GM19240 (cell line): ENCODE data around the gene KDM3B.

ENCODE experiments used
- DNase-seq: peaks from one replicate; pipeline ENCODE4 v3.0.0; 2011; ENCODE audit warnings: low spot score; ENCODE audit not compliant: insufficient read length

Gene KDM3B

DNA sequence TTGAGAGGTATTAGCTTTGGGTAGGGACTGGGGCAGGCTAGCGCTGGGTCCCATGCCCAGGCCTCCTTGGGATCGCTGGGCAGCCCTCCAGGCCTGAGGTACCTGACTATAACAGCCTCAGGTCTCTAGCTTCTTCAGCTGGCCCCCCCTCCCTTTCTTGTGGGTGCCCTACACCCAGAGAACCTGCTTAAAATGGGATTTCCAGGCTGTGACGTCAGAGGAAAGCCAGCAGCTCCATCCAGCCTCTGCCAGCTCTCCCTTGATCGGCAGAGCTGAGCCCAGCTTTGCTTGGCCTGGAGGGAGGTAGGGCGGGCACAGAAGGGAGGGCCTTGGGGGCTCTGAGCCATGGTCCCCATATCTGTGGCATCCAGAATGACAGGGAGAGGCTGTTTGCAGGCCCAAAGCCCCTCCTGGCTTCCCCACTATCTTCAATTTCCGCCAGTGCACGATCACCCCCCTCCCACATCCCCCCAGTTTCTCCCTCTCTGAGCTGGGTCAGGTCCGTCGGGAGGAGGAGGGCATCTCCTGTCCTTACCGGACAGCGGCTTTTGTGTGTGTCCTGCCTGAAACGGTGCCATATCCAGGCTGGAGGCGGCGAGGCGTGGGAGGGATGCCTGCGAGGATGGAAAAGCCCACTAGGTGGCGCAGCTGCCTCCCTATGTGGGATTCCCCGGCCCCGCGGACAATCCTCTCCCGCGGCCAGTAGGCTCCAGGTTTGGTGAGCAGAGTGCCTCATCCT lies 97.2 kb downstream of the KDM3B start:
- peak; percentile 98 for DNase-seq

GRCh38 chr5:138450971-138451370 lies 98.5 kb downstream of the KDM3B start:
- DNase-seq, result no peak

- no peak for DNase-seq
Measured at GRCh38 chr5:138452720-138453119, 100.2 kb downstream of the KDM3B start.

DNA sequence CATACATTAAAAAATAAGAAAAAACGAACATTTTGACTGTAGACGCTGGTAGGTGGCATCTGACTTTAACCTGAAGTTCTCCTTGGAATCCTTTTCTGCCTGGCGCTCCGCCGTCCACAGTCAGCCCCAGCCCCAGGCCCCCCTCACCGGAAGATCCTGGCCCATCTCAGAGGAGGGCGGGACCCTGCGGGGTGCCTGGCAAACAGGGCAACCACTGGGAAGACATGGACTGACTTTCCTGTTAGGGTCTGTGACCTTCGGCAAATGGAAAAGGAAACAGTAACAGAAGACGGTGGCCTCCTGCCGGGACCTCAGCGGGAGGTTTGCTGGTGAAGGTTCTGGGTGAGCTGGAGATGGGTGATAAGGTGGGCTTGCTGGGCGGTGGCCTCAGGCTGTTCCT lies 101.1 kb downstream of the KDM3B start:
- DNase-seq, result no peak

GRCh38 chr5:138454121-138454520 lies 101.6 kb downstream of the KDM3B start:
- no peak for DNase-seq

- DNase-seq, result no peak
Measured at GRCh38 chr5:138455232-138455930, 102.9 kb downstream of the KDM3B start.

DNA sequence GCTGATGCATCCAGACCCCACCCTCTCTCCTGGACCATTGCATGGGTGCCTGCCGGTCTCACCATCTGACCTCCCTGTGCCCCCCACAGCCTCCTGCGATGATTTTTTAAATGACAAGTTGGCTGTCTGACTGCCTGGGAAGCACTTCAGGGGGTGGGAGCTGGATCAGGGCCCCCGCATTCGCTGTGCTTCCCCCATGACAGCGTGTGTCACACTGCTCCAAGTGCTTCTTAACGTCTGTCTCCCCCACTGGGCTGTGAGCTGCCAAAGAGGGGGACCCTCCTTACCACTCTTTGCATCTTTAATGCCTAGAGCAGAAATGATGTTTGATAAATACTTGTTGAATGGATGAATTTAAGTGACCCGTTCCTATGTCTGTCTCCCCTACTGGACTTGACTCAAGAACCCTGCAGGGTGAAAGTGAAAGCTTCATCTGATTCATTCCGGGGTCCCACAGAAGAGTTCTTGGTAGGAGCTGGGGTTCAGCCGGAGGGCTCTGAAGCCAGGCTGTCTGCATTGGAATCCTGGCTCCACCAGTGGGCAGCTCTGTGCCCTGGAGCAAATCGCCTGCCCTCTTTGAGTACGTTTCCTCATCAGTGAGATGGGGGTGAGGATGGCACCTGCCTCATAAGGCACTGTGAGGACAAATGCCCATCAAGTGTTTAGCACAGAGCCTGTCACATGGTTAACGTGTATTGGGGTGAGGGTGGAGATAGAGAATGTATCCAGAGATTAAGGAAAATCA lies 105.2 kb downstream of the KDM3B start:
- DNase-seq, result no peak

DNA sequence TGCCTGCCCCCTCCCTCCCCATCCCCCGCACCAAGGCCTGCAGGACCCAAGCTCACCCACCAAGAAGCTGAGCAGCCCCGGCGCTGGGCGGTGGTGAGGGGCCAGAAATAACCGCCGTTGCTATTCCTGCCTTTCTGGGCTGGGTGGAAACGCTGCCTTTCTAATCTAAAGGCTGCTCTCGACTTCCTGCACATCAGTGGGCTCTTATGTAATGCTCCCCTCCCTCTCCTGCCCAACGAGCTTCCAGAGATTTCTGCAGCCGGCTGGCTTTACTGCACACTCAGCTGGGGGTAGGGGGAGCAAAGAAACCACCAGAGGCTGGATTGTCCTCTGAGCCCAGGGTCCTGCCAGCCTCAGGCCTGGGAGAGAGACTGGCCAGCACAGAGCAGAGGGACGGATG lies 105.9 kb downstream of the KDM3B start:
- no peak for DNase-seq

GRCh38 chr5:138458856-138459255 lies 106.4 kb downstream of the KDM3B start:
- no peak for DNase-seq

GRCh38 chr5:138459311-138459933 lies 106.9 kb downstream of the KDM3B start:
- DNase-seq, result no peak

GRCh38 chr5:138460032-138460693 lies 107.7 kb downstream of the KDM3B start:
- DNase-seq, result no peak

DNA sequence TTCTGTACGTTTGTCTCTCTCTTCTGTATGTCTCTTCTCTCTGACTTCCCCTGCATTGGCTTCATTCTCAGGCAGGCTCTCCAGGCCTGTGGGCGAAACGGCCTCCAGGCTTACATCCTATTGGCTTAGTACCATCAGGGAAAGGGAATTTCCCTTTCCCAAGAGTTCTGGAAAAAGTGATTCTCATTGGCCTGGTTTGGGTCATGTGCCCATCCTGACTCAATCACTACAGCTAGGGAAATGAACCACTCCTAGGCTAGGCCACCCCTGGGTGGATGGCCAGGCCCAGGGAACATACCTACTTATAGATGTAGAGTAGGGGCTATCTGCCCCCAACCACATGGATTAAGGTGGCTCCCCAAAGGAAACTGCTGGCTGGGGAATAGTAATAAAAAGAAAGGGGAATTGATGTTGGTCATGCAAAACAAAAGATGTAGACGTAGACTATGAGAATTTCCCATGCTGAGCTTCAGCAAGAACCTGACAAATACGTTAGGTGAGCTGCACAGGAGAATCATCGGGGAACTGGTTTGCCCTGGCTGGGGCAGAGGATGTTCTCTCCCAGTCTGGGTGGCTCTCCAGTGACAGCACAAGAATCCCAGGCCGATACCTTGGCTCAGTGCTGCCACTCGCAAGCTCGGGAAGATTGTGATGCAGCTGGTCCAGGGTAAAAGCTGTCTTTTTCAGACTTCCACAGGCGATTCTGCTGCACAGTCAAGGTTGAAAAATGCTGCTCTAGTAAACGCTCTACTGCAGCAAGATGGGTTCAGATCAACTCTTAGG lies 109.0 kb downstream of the KDM3B start:
- no peak for DNase-seq

DNA sequence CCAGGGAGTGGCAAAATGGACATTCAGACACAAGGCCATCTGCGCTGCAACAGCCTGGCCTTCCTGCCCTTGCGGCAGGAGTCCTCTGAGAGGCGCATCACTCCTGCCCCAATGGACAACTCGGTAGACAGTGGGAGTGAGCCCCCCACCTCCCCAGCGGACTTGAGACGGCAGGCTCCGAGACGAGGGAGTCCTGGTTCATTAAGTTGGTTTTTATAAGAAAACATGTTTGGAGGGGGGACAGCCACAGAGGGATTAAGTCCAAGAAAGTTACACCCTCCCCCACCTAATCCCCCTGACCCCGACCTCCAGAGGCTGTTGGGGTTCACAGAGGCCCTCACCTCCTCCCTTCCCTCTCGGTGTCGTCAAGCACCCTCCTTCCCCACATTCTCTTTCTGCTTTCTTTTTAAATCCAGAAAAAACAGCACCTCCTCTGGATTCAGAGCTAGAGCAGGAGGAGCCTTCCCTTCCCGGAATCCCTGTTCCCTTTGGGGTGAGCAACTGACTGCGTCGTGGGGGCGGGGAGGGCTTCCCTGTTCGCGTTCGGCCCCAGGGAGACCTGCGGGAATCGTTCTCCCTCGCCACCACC lies 111.0 kb downstream of the KDM3B start:
- DNase-seq, result no peak

DNA sequence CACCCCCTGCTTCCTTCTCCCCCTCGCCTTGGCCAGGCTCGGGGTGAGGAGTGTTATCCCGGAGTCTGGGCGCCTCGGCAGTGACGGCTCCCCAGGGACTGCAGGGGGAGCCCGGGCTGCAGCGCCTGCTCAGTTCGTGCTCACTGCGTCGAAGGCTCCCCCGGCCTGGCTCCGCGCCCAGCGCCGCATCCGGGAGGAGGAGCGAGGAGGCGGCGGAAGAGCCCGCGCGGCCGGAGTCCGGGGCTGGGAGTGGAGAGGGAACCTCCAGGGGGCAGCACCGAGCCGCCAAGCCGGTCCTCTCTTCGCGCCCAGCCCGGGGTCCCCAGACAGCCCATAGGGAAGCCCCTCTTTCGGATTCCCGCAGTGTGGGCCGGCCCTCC lies 111.5 kb downstream of the KDM3B start:
- DNase-seq, result peak; percentile 91

GRCh38 chr5:138464388-138465260 lies 112.1 kb downstream of the KDM3B start:
- DNase-seq, result peak; percentile 78

- peak; percentile 68 for DNase-seq
Measured at GRCh38 chr5:138465261-138466124, 113.0 kb downstream of the KDM3B start, which contains the start of gene EGR1. Gene EGR1 (plus strand): TSS chr5:138465479. CDS start chr5:138465762, 283 bp downstream.

- no peak for DNase-seq
Measured at GRCh38 chr5:138466125-138466899, 113.8 kb downstream of the KDM3B start.
